Measurements from ENCODE around the gene SLC4A2. TPM values are rescaled to one million over a fixed set of nuclear protein-coding genes. Genes with fewer than 3 reads are reported as not detected.

SLC4A2 gene
- total RNA-seq, 1 donor from 2014 or later = 66.5 TPM

- peaks cover 0 to 3% of the 10 kb centered on the region in 2 donors for H3K36me3 ChIP-seq
Observed at GRCh38 chr7:151043959-151044358, 15.4 kb upstream of the SLC4A2 start.

DNA sequence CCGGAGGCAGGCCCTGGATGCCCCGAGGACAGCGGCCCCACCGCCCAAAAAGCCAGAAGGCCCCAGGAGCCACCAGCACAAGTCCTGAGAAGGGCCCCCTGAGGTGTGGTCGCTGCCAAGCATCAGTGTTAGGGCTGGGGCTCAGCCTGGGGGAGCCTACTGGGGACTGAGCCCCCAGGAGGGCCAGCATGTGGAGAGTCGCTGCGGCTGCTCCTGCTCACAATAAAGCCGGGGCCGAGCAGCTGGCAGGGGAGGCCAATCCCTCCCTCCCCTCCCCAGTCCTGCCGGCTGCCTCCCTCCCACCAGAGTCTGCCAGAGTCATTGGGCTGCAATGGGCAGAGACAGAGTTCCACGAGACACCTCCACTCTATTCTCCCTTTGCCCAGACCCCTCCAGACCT is 14.1 kb upstream of the SLC4A2 start:
- DNase-seq (ENCODE audit: extremely low spot score in 2 of 2) = no peak
- intact Hi-C loops (cut with DNase I) = no loop called here
- Histone ChIP-seq H3K9me3 (no peaks in the 10 kb centered on the region), H3K4me3 (no peak overlapping the region), H3K27ac (no peak overlapping the region), H3K27me3 (no peaks in the 10 kb centered on the region), H3K4me1 (peaks cover 16% of the 10 kb centered on the region), H3K36me3 (peaks cover 0 to 3% of the 10 kb centered on the region in 2 donors)
- TF ChIP-seq POLR2A (IDR thresholded peaks at IDR 0.05) (no peak), CTCF (IDR thresholded peaks at IDR 0.05) (no peak), POLR2AphosphoS5 (IDR thresholded peaks at IDR 0.05; ENCODE audit: insufficient read depth in 1 of 2, low read depth in 1 of 2) (no peak)

More at GRCh38 chr7:151043959-151044358, 15.4 kb upstream of the SLC4A2 start:
- Histone ChIP-seq H3K4me1 (peaks cover 29% of the 10 kb centered on the region), H3K27ac (no peak overlapping the region), H3K4me3 (no peak overlapping the region), H3K9me3 (no peaks in the 10 kb centered on the region), H3K27me3 (no peaks in the 10 kb centered on the region)
- DNase-seq (ENCODE audit: extremely low spot score in 2 of 2) = no peak
- TF ChIP-seq POLR2AphosphoS5 (IDR thresholded peaks at IDR 0.05; ENCODE audit: insufficient read depth in 1 of 2, low read depth in 1 of 2) (no peak), CTCF (IDR thresholded peaks at IDR 0.05) (no peak), POLR2A (IDR thresholded peaks at IDR 0.05) (no peak)
- intact Hi-C loops (cut with DNase I) = no loop called here

- peaks cover 0 to 3% of the 10 kb centered on the region in 2 donors for H3K36me3 ChIP-seq
- H3K4me1 ChIP-seq = peaks cover 19% of the 10 kb centered on the region
- H3K27ac ChIP-seq = no peak overlapping the region
- H3K27me3 ChIP-seq = no peaks in the 10 kb centered on the region
- DNase-seq (ENCODE audit: extremely low spot score in 2 of 2) = no peak
- H3K9me3 ChIP-seq = no peaks in the 10 kb centered on the region
- intact Hi-C loops (cut with DNase I) = no loop called here
- H3K4me3 ChIP-seq = no peak overlapping the region
- no peak for TF ChIP-seq POLR2A (IDR thresholded peaks at IDR 0.05)
- no peak for TF ChIP-seq CTCF (IDR thresholded peaks at IDR 0.05)
- no peak for TF ChIP-seq POLR2AphosphoS5 (IDR thresholded peaks at IDR 0.05; ENCODE audit: insufficient read depth in 1 of 2, low read depth in 1 of 2)
Observed at GRCh38 chr7:151045967-151046366, 13.4 kb upstream of the SLC4A2 start.

GRCh38 chr7:151046603-151047573 is 12.5 kb upstream of the SLC4A2 start:
- DNase-seq (ENCODE audit: extremely low spot score in 2 of 2) = no peak

GRCh38 chr7:151047976-151048815 is 11.2 kb upstream of the SLC4A2 start, which contains the start of gene ASIC3:
Gene ASIC3, plus strand, starts transcription at chr7:151048531. Its CDS starts 355 bp downstream, at chr7:151048886.
- H3K27ac ChIP-seq = no peak within 1 kb of the TSS
- intact Hi-C loops (cut with DNase I) = no loop called here
- H3K4me3 ChIP-seq = no peak within 1 kb of the TSS
- TF ChIP-seq POLR2A (IDR thresholded peaks at IDR 0.05) (no peak), CTCF (IDR thresholded peaks at IDR 0.05) (no peak), POLR2AphosphoS5 (IDR thresholded peaks at IDR 0.05; ENCODE audit: insufficient read depth in 1 of 2, low read depth in 1 of 2) (no peak)
- H3K9me3 ChIP-seq = no peaks in the 10 kb centered on the region
- peaks cover 27% of the 10 kb centered on the region for H3K4me1 ChIP-seq
- H3K36me3 ChIP-seq = no peaks in the 10 kb centered on the region
- no peaks in the 10 kb centered on the region for H3K27me3 ChIP-seq
- no peak for DNase-seq (ENCODE audit: extremely low spot score in 2 of 2)

More at GRCh38 chr7:151046603-151047573, 12.5 kb upstream of the SLC4A2 start:
- Histone ChIP-seq H3K27me3 (no peaks in the 10 kb centered on the region), H3K4me1 (peaks cover 27% of the 10 kb centered on the region), H3K36me3 (peaks cover 0 to 3% of the 10 kb centered on the region in 2 donors), H3K9me3 (no peaks in the 10 kb centered on the region), H3K4me3 (no peak overlapping the region), H3K27ac (no peak overlapping the region)
- intact Hi-C loops (cut with DNase I) = no loop called here
- TF ChIP-seq POLR2A (IDR thresholded peaks at IDR 0.05) (no peak), POLR2AphosphoS5 (IDR thresholded peaks at IDR 0.05; ENCODE audit: insufficient read depth in 1 of 2, low read depth in 1 of 2) (peak in 1 of 2 donors; percentile 15)
